Activated naive CD4-positive, alpha-beta T cell treated with anti-CD3 and anti-CD28 coated beads, Interleukin-2, amount 50 U/mL, for 16 hours (primary cell): ENCODE data around the gene FMNL3.
A peak's percentile ranks its signal among the peaks of the same experiment; 100 is the strongest.

Experiments
- DNase-seq: peaks from one replicate; pipeline ENCODE4 v3.0.0-alpha.2; 2020

Gene FMNL3

GRCh38 chr12:49649445-49649844 is 57.8 kb downstream of the FMNL3 start:
- no peak for DNase-seq

GRCh38 chr12:49648712-49649003 is 58.5 kb downstream of the FMNL3 start:
- DNase-seq, result no peak

GRCh38 chr12:49647827-49648711 is 59.1 kb downstream of the FMNL3 start:
- DNase-seq, result no peak

GRCh38 chr12:49646871-49647654 is 60.1 kb downstream of the FMNL3 start:
- DNase-seq, result no peak

GRCh38 chr12:49646331-49646830 is 60.8 kb downstream of the FMNL3 start:
- no peak for DNase-seq

- DNase-seq, result no peak
Observed at GRCh38 chr12:49645146-49646039, 61.8 kb downstream of the FMNL3 start.

- peak; percentile 83 for DNase-seq
Observed at GRCh38 chr12:49644620-49644994, 62.6 kb downstream of the FMNL3 start.

GRCh38 chr12:49643961-49644619 is 63.1 kb downstream of the FMNL3 start:
- no peak for DNase-seq

- no peak for DNase-seq
Observed at GRCh38 chr12:49643135-49643534, 64.1 kb downstream of the FMNL3 start.

- no peak for DNase-seq
Observed at GRCh38 chr12:49642370-49642802, 64.8 kb downstream of the FMNL3 start.

- DNase-seq, result no peak
Observed at GRCh38 chr12:49641748-49642369, 65.3 kb downstream of the FMNL3 start.

GRCh38 chr12:49636979-49637755 is 70.0 kb downstream of the FMNL3 start:
- DNase-seq, result peak; percentile 57

- DNase-seq, result no peak
Observed at GRCh38 chr12:49636574-49636973, 70.6 kb downstream of the FMNL3 start.

GRCh38 chr12:49635656-49636055 is 71.5 kb downstream of the FMNL3 start:
- no peak for DNase-seq

GRCh38 chr12:49635036-49635435 is 72.2 kb downstream of the FMNL3 start:
- no peak for DNase-seq

GRCh38 chr12:49633703-49634345 is 73.4 kb downstream of the FMNL3 start:
- no peak for DNase-seq

GRCh38 chr12:49632986-49633702 is 74.1 kb downstream of the FMNL3 start:
- DNase-seq, result no peak

- DNase-seq, result no peak
Observed at GRCh38 chr12:49632401-49632800, 74.8 kb downstream of the FMNL3 start.

GRCh38 chr12:49631336-49631907 is 75.8 kb downstream of the FMNL3 start:
- DNase-seq, result no peak
